Lung (tissue), 12 donors: Measurements from ENCODE around the gene NEU4. TPM values are rescaled to one million over a fixed set of nuclear protein-coding genes. Genes with fewer than 3 reads are reported as not detected.

Experiments
- ATAC-seq: fragments of 200-7000 bp; cut with Tn5 transposase; one replicate; pipeline ENCODE4 v1.9.1; 2020; ENCODE audit warnings: moderate number of reproducible peaks; ENCODE audit not compliant: insufficient read depth, low FRiP score
- DNase-seq, 3 donors: peaks; one replicate each; pipeline ENCODE4 v3.0.0-alpha.2; 2013 to 2017
- H3K27ac ChIP-seq, 2 donors: one replicate each; pipeline ENCODE4 v1.5.1; 2013; ENCODE audit warnings: mild to moderate bottlenecking in 2 of 2, moderate library complexity in 2 of 2, control low read depth in 1 of 2, inconsistent platforms in 1 of 2, low read depth in 1 of 2, low read length in 1 of 2
- H3K27me3 ChIP-seq, 3 donors: one replicate each; pipeline ENCODE4 v1.5.1; 2013; ENCODE audit warnings: low read length in 2 of 3; ENCODE audit not compliant: control insufficient read depth in 3 of 3, insufficient read depth in 3 of 3
- H3K36me3 ChIP-seq, 4 donors: one replicate each; pipeline ENCODE4 v1.5.1; 2013; ENCODE audit warnings: low read length in 4 of 4, mild to moderate bottlenecking in 1 of 4, moderate library complexity in 1 of 4; ENCODE audit not compliant: control insufficient read depth in 4 of 4, insufficient read depth in 4 of 4
- H3K4me1 ChIP-seq, 5 donors: one replicate each; pipeline ENCODE4 v1.5.1; 2013; ENCODE audit warnings: low read length in 5 of 5, mild to moderate bottlenecking in 2 of 5, moderate library complexity in 1 of 5; ENCODE audit not compliant: control insufficient read depth in 5 of 5, insufficient read depth in 5 of 5
- H3K4me3 ChIP-seq: one replicate; pipeline ENCODE4 v1.5.1; 2013; ENCODE audit warnings: mild to moderate bottlenecking, control low read depth, moderate library complexity
- H3K9ac ChIP-seq, 2 donors: one replicate each; pipeline ENCODE4 v1.5.1; 2013; ENCODE audit warnings: low read length in 2 of 2, control low read depth in 1 of 2; ENCODE audit not compliant: insufficient read depth in 1 of 2
- H3K9me3 ChIP-seq, 4 donors: one replicate each; pipeline ENCODE4 v1.5.1; 2013; ENCODE audit warnings: low read length in 3 of 4, mild to moderate bottlenecking in 1 of 4, moderate library complexity in 1 of 4; ENCODE audit not compliant: control insufficient read depth in 4 of 4, insufficient read depth in 3 of 4
- CTCF ChIP-seq: IDR thresholded peaks from 2 replicates; pipeline ENCODE4 v1.5.1; 2012; ENCODE audit warnings: mild to moderate bottlenecking; ENCODE audit errors: control extremely low read depth, extremely low read depth
- WGBS, 2 donors: extraction: QIAGEN DNeasy Blood & Tissue Kit; methylation state at CpG; one replicate each; pipeline ENCODE4 v1.1.7; 2013; 5-methylcytosine and 5-hydroxymethylcytosine counted together
- polyA plus RNA-seq, 2 donors: library from polyadenylated mRNA; stranded (reverse); fragments of 200-250 nt; gene quantifications; one replicate each; pipeline ENCODE4 v1.2.1, GENCODE V29; 2013
- total RNA-seq, 2 donors: library from RNA; depleted of rRNA in 1 of 2; stranded (reverse); fragments of >200 nt in 1 of 2; gene quantifications; one replicate each; pipeline ENCODE4 v1.2.1, GENCODE V29; 2014 to 2021
- donor health status: control.
- donor health status: control.
- donor health status: Bipolar disorder and iron deficiency.
- donor health status: healthy.
- donor health status: DM: yes; HTN: yes; CAD: no.

NEU4 gene
- total and polyA plus RNA-seq, 4 donors = 0.26 to 0.59 (median 0.35) TPM

GRCh38 chr2:241814393-241814642 is 5.3 kb downstream of the NEU4 start:
- H3K27ac ChIP-seq = no peak overlapping the region
- no peaks in the 10 kb centered on the region for H3K4me1 ChIP-seq
- DNase-seq (no peak), ATAC-seq (no peak)
- no peak overlapping the region for H3K4me3 ChIP-seq
- 88 to 94% methylated on average over 16 to 17 of the region's 17 CpGs for WGBS, 2 donors
- no peak for TF ChIP-seq CTCF
- H3K36me3 ChIP-seq = no peaks in the 10 kb centered on the region
- no peak overlapping the region for H3K9ac ChIP-seq
- no peaks in the 10 kb centered on the region for H3K27me3 ChIP-seq
- H3K9me3 ChIP-seq = peaks cover 0 to 5% (median 0%) of the 10 kb centered on the region in 4 donors

GRCh38 chr2:241814643-241815476 is 5.9 kb downstream of the NEU4 start:
- Histone ChIP-seq H3K4me3 (no peak overlapping the region), H3K9ac (no peak overlapping the region), H3K27me3 (no peaks in the 10 kb centered on the region), H3K27ac (no peak overlapping the region), H3K36me3 (no peaks in the 10 kb centered on the region), H3K9me3 (peaks cover 0 to 5% (median 0%) of the 10 kb centered on the region in 4 donors), H3K4me1 (no peaks in the 10 kb centered on the region)
- WGBS, 2 donors = 86 to 91% methylated on average over 48 to 52 of the region's 52 CpGs
- no peak for DNase-seq
- TF ChIP-seq CTCF = no peak
- ATAC-seq = no peak

- H3K4me1 ChIP-seq = no peaks in the 10 kb centered on the region
- H3K36me3 ChIP-seq = no peaks in the 10 kb centered on the region
- DNase-seq (no peak), ATAC-seq (no peak)
- no peak for TF ChIP-seq CTCF
- no peak overlapping the region for H3K9ac ChIP-seq
- H3K27me3 ChIP-seq = no peaks in the 10 kb centered on the region
- 82 to 83% methylated on average over 45 to 48 of the region's 48 CpGs for WGBS, 2 donors
- no peak overlapping the region for H3K4me3 ChIP-seq
- H3K27ac ChIP-seq = no peak overlapping the region
- peaks cover 0 to 5% (median 0%) of the 10 kb centered on the region in 4 donors for H3K9me3 ChIP-seq
Measured at GRCh38 chr2:241815477-241816430, 6.8 kb downstream of the NEU4 start.
